Effector CD8-positive, alpha-beta T cell (primary cell): ENCODE results near the gene OLIG1.

Source experiments
- DNase-seq: peaks from one replicate; lab custom pipeline; 2025; lab: John Stamatoyannopoulos, UW
- total RNA-seq, 4 experiments: gene quantifications; one replicate each; lab custom pipeline; 2026; lab: John Stamatoyannopoulos, UW

OLIG1 gene
- total RNA-seq: 0 reads per million in 4 experiments

- DNase-seq: no peak
These were observed at the start of gene OLIG1 for GRCh38 chr21:33069994-33070743. Gene OLIG1, plus strand, starts transcription at chr21:33070141. Its CDS starts 106 bp downstream, at chr21:33070247.

- DNase-seq: no peak
These were observed 49.3 kb upstream of the OLIG1 start for GRCh38 chr21:33020558-33021100.

- DNase-seq: no peak
These were observed 48.8 kb upstream of the OLIG1 start for GRCh38 chr21:33021150-33021549.

GRCh38 chr21:33021667-33022066 is 48.3 kb upstream of the OLIG1 start:
- no peak for DNase-seq

- DNase-seq: no peak
These were observed 47.5 kb upstream of the OLIG1 start for GRCh38 chr21:33022489-33022827.

GRCh38 chr21:33022828-33023573 is 46.9 kb upstream of the OLIG1 start:
- no peak for DNase-seq

- no peak for DNase-seq
These were observed 46.3 kb upstream of the OLIG1 start for GRCh38 chr21:33023574-33024200.

- no peak for DNase-seq
These were observed 45.5 kb upstream of the OLIG1 start for GRCh38 chr21:33024201-33025103.

- no peak for DNase-seq
These were observed 44.8 kb upstream of the OLIG1 start for GRCh38 chr21:33025106-33025488.

- no peak for DNase-seq
These were observed 44.2 kb upstream of the OLIG1 start, which contains the start of gene OLIG2 for GRCh38 chr21:33025489-33026442. Gene OLIG2, plus strand, starts transcription at chr21:33025935. Its CDS starts 928 bp downstream, at chr21:33026863.

- DNase-seq: no peak
These were observed 43.5 kb upstream of the OLIG1 start for GRCh38 chr21:33026443-33026858.

GRCh38 chr21:33026878-33027400 is 43.0 kb upstream of the OLIG1 start:
- DNase-seq: no peak

GRCh38 chr21:33027401-33028286 is 42.3 kb upstream of the OLIG1 start:
- no peak for DNase-seq

GRCh38 chr21:33028287-33028670 is 41.7 kb upstream of the OLIG1 start:
- DNase-seq: no peak

- no peak for DNase-seq
These were observed 41.1 kb upstream of the OLIG1 start for GRCh38 chr21:33028773-33029384.

- DNase-seq: no peak
These were observed 40.5 kb upstream of the OLIG1 start for GRCh38 chr21:33029385-33029921.

- DNase-seq: no peak
These were observed 39.9 kb upstream of the OLIG1 start for GRCh38 chr21:33029975-33030461.

GRCh38 chr21:33030633-33031032 is 39.3 kb upstream of the OLIG1 start:
- DNase-seq: no peak
